Nephron (organoid): Measurements from ENCODE around the gene PTPRN2.

ENCODE experiments used
- H3K27ac Mint-ChIP-seq, 3 experiments: 2 replicates each; pipeline ENCODE4 v1.8.0; 2020; ENCODE audit warnings: mixed read lengths in 3 of 3, mild to moderate bottlenecking in 2 of 3, moderate library complexity in 1 of 3
- H3K27me3 Mint-ChIP-seq: 2 replicates; pipeline ENCODE4 v1.8.0; 2021; ENCODE audit warnings: low read depth, mild to moderate bottlenecking, moderate library complexity, mixed read lengths
- H3K36me3 Mint-ChIP-seq: 2 replicates; pipeline ENCODE4 v1.8.0; 2020; ENCODE audit warnings: low read depth, mixed read lengths
- H3K4me1 Mint-ChIP-seq: 2 replicates; pipeline ENCODE4 v1.8.0; 2020; ENCODE audit warnings: mixed read lengths
- H3K4me3 Mint-ChIP-seq, 3 experiments: 2 replicates each; pipeline ENCODE4 v1.8.0; 2020; ENCODE audit warnings: mild to moderate bottlenecking in 3 of 3, mixed read lengths in 3 of 3, moderate library complexity in 2 of 3
- H3K9me3 Mint-ChIP-seq: 2 replicates; pipeline ENCODE4 v1.8.0; 2020; ENCODE audit warnings: mixed read lengths
- TF ChIP-seq, protein P1 (sequence below), 3 experiments: fragments of 200-600 bp; sonication (generic); IDR thresholded peaks; one replicate each; pipeline ENCODE4 v1.5.0; 2021; ENCODE audit warnings: antibody characterized with exemption in 3 of 3; ENCODE audit not compliant: unreplicated experiment in 3 of 3

The PTPRN2 gene

DNA sequence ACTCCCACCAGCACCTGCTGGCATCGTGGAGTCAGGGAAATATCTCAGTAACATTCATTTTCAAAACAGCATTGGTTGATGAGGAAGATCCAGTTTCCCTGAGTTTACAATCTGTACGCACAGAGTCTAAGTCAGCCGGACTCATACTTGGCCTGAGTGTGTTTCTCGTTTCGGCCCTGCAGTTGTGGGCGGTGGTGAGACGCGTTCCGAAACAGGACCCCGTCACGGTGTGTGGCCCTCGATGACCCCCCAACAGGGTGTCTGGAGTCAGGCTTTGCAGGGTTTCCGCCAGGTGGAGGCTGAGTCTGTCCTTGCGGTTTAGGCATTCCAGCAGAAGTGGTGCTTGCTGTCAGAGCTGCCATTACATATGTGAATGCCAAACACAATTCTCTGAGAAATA is 933.3 kb downstream of the PTPRN2 start:
- H3K4me3 Mint-ChIP-seq = no peak overlapping the region
- H3K27me3 Mint-ChIP-seq = peaks cover 21% of the 10 kb centered on the region
- H3K9me3 Mint-ChIP-seq = no peaks in the 10 kb centered on the region
- H3K4me1 Mint-ChIP-seq = no peaks in the 10 kb centered on the region
- H3K27ac Mint-ChIP-seq = no peak overlapping the region
- TF ChIP-seq, protein P1, sequence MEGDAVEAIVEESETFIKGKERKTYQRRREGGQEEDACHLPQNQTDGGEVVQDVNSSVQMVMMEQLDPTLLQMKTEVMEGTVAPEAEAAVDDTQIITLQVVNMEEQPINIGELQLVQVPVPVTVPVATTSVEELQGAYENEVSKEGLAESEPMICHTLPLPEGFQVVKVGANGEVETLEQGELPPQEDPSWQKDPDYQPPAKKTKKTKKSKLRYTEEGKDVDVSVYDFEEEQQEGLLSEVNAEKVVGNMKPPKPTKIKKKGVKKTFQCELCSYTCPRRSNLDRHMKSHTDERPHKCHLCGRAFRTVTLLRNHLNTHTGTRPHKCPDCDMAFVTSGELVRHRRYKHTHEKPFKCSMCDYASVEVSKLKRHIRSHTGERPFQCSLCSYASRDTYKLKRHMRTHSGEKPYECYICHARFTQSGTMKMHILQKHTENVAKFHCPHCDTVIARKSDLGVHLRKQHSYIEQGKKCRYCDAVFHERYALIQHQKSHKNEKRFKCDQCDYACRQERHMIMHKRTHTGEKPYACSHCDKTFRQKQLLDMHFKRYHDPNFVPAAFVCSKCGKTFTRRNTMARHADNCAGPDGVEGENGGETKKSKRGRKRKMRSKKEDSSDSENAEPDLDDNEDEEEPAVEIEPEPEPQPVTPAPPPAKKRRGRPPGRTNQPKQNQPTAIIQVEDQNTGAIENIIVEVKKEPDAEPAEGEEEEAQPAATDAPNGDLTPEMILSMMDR (IDR thresholded peaks at IDR 0.05; ENCODE audit: unreplicated experiment in 3 of 3) = no peak
- H3K36me3 Mint-ChIP-seq = no peaks in the 10 kb centered on the region

DNA sequence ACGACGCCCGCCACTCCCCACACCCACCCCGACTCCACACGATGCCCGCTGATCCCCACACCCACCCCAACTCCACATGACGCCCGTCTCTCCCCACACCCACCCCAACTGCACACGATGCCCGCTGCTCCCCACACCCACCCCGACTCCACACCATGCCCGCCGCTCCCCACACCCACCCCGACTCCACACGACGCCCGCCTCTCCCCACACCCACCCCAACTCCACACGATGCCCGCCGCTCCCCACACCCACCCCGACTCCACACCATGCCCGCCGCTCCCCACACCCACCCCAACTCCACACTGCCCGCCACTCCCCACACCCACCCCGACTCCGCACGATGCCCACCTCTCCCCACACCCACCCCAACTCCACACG is 933.8 kb downstream of the PTPRN2 start:
- Mint-ChIP-seq H3K36me3 (no peaks in the 10 kb centered on the region), H3K4me3 (no peak overlapping the region), H3K9me3 (no peaks in the 10 kb centered on the region), H3K27ac (no peak overlapping the region), H3K27me3 (peaks cover 21% of the 10 kb centered on the region), H3K4me1 (no peaks in the 10 kb centered on the region)
- TF ChIP-seq, protein P1 (IDR thresholded peaks at IDR 0.05; ENCODE audit: unreplicated experiment in 3 of 3) = no peak

DNA sequence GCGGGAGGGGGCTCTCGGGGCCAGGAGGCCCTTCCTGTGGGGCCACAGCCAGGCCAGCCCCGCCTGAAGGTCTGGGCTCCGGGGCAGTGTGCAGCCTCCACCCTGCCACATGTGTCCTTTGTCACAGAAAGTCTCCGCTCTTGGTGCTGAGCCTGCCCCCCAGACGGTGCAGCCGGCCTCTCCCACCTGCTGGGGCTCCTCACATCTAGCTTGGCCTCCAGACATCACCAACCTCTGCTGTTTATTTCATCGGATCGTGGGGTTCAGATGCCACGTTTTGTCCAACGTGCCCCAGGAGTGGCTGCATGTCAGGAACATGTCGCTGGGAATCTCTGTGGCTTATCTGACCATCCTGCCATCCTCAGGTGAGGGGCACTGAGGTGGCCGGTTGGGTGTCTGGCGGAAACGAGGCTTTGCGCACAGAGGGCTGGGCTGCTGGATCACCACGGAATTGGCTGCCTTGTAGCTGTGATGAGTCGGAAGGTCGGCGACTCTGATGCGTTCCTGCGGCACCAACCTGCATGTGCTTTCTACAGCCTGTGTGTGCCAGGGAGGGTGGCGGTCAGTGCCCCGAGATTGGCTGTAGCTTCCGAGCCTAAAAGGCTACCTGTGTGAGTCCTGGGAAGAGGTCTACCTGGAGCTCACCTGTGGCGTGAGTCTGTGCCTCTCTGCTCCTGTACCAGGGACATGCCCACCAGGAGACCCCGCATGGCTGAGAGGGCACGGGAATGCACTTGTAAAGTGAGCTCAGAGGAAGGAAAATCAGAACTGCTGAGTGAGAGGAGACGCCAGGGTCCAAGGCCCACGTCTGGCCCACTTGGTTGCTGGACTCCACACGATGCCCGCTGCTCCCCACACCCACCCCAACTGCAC is 934.4 kb downstream of the PTPRN2 start:
- Mint-ChIP-seq H3K4me1 (no peaks in the 10 kb centered on the region), H3K27ac (no peak overlapping the region), H3K4me3 (no peak overlapping the region), H3K27me3 (peaks cover 17% of the 10 kb centered on the region), H3K9me3 (no peaks in the 10 kb centered on the region), H3K36me3 (no peaks in the 10 kb centered on the region)
- TF ChIP-seq, protein P1 (IDR thresholded peaks at IDR 0.05; ENCODE audit: unreplicated experiment in 3 of 3) = no peak

DNA sequence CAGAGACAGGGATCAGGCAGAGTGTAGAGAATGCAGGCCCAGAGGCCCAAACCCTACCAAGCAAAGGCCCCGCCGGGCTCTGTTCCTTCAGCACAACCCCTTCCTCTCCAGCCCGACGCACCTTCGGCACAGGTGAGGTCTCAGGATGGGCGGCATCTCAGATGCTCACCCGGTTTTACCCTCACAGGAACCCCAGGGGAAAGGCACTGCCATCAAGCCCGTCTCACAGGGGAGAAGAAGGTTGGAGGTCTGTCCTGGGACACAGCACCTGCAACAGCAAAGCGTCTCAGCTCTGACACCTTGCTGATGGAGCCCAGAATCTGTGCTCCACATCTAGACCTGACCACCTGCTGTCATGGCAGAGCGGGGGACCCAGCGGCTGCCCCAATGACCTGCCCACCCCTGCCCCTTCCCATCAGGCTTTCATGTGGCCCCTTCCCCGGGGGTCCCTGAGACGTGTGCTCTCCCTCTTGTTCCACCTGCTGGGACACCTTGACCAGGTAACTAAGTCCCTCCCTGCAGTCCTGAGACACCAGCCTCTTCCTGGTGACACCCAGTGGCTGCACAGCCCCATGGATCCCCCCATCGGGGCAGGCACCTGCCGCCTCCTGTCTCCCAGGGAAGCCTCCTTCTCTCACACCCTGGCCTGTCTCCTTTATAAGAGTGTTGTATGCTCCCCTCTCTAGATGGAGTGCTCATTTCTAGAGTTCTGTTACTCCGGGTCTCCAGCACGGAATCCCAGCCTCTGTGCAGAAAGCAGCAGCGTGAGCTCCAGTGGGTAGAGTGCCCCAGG is 935.3 kb downstream of the PTPRN2 start:
- no peaks in the 10 kb centered on the region for H3K36me3 Mint-ChIP-seq
- H3K27me3 Mint-ChIP-seq = peaks cover 17% of the 10 kb centered on the region
- TF ChIP-seq, protein P1 (IDR thresholded peaks at IDR 0.05; ENCODE audit: unreplicated experiment in 3 of 3) = no peak
- no peaks in the 10 kb centered on the region for H3K4me1 Mint-ChIP-seq
- no peak overlapping the region for H3K4me3 Mint-ChIP-seq
- H3K27ac Mint-ChIP-seq = no peak overlapping the region
- H3K9me3 Mint-ChIP-seq = no peaks in the 10 kb centered on the region

DNA sequence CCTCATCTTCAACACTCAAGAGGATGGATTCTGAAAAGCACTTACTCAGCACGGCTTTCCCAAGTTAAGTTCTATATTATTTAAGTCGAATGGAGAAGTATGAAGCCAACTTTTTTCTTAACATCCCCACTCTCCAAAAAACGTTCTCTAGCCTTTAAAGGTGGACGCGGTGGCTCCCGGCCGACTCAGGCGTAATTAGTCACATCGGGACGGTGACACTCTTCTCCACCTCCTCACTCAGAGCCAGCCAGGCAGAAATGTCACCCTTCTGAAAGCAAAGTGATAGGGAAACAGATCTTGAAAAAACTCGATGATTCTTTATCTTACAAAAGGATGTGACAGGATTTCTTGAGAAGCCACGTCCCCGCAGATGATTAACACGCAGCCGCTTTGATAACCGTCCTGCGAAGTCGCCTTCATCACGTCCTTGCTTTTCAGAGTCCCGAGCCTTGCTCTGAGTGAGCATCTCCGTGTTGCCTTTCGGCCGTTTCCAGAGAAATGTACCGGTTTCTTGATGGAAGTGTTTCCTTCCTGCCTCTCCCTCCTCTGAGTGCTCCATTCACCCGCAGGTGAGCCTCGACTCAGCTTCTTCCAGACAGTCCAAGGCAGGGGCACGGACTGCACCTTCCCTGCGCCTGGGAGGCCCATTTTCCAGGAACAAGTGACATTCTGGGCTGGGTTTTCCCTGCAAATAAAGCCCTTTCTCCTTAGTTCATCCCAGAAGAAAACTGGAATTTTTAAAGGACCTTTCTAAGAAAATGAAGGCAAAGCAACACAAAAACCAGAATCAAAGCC is 936.1 kb downstream of the PTPRN2 start:
- TF ChIP-seq, protein P1 (IDR thresholded peaks at IDR 0.05; ENCODE audit: unreplicated experiment in 3 of 3) = no peak
- Mint-ChIP-seq H3K9me3 (no peaks in the 10 kb centered on the region), H3K27ac (no peak overlapping the region), H3K4me1 (no peaks in the 10 kb centered on the region), H3K27me3 (peaks cover 17% of the 10 kb centered on the region), H3K36me3 (no peaks in the 10 kb centered on the region), H3K4me3 (no peak overlapping the region)
